HEK293 (cell line): ENCODE measurements around the gene RCAN2.

Experiments
- CTCF ChIP-seq: fragments of 450-650 bp; formaldehyde crosslinking; IDR thresholded peaks from 2 replicates; pipeline ENCODE4 v1.5.1; 2016; ENCODE audit warnings: missing biosample characterization, missing genetic modification characterization
- PBX3 ChIP-seq: sonication (generic); formaldehyde crosslinking; IDR thresholded peaks from 2 replicates; pipeline ENCODE4 v1.8.1; 2022; ENCODE audit warnings: mild to moderate bottlenecking, moderate library complexity, missing genetic modification reagents
- TCF7L2 ChIP-seq: IDR thresholded peaks from 2 replicates; pipeline ENCODE4 v1.6.1; 2011; ENCODE audit warnings: low read depth, mild to moderate bottlenecking, inconsistent platforms, low read length, moderate library complexity, borderline replicate concordance
- ZNF148 ChIP-seq: fragments of 450-650 bp; formaldehyde crosslinking; IDR thresholded peaks from 2 replicates; pipeline ENCODE4 v1.5.0; 2017; ENCODE audit warnings: missing biosample characterization, missing genetic modification characterization, borderline replicate concordance
- ZNF549 ChIP-seq: fragments of 450-650 bp; IDR thresholded peaks from 2 replicates; pipeline ENCODE4 v1.5.1; 2018; ENCODE audit warnings: missing biosample characterization, missing genetic modification characterization, mild to moderate bottlenecking, inconsistent platforms, moderate library complexity
- ZNF629 ChIP-seq: fragments of 450-650 bp; formaldehyde crosslinking; IDR thresholded peaks from 2 replicates; pipeline ENCODE4 v1.5.1; 2017; ENCODE audit warnings: missing biosample characterization, missing genetic modification characterization
- TF ChIP-seq, protein P1 (sequence below): fragments of 450-650 bp; formaldehyde crosslinking; IDR thresholded peaks from 2 replicates; pipeline ENCODE4 v1.5.1; 2016; ENCODE audit warnings: missing biosample characterization, missing genetic modification characterization

- no peak for TF ChIP-seq ZNF148 (tag by site-specific recombination)
- TF ChIP-seq, protein P1, sequence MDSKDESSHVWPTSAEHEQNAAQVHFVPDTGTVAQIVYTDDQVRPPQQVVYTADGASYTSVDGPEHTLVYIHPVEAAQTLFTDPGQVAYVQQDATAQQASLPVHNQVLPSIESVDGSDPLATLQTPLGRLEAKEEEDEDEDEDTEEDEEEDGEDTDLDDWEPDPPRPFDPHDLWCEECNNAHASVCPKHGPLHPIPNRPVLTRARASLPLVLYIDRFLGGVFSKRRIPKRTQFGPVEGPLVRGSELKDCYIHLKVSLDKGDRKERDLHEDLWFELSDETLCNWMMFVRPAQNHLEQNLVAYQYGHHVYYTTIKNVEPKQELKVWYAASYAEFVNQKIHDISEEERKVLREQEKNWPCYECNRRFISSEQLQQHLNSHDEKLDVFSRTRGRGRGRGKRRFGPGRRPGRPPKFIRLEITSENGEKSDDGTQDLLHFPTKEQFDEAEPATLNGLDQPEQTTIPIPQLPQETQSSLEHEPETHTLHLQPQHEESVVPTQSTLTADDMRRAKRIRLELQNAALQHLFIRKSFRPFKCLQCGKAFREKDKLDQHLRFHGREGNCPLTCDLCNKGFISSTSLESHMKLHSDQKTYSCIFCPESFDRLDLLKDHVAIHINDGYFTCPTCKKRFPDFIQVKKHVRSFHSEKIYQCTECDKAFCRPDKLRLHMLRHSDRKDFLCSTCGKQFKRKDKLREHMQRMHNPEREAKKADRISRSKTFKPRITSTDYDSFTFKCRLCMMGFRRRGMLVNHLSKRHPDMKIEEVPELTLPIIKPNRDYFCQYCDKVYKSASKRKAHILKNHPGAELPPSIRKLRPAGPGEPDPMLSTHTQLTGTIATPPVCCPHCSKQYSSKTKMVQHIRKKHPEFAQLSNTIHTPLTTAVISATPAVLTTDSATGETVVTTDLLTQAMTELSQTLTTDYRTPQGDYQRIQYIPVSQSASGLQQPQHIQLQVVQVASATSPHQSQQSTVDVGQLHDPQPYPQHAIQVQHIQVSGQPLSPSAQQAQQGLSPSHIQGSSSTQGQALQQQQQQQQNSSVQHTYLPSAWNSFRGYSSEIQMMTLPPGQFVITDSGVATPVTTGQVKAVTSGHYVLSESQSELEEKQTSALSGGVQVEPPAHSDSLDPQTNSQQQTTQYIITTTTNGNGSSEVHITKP, result no peak
- no peak for TF ChIP-seq CTCF (tag by site-specific recombination)
- TF ChIP-seq TCF7L2, result no peak
- no peak for TF ChIP-seq ZNF629 (tag by site-specific recombination)
- no peak for TF ChIP-seq PBX3
- no peak for TF ChIP-seq ZNF549 (tag by site-specific recombination)
Observed at GRCh38 chr6:46302816-46303215, 188.4 kb downstream of the RCAN2 start.
